ENCODE results near the gene CPNE7. TPM values are rescaled to one million over a fixed set of nuclear protein-coding genes. Genes with fewer than 3 reads are reported as not detected.

The CPNE7 gene
- total RNA-seq, 2 experiments from 2014 or later, result 8.5 to 9.5 TPM

DNA sequence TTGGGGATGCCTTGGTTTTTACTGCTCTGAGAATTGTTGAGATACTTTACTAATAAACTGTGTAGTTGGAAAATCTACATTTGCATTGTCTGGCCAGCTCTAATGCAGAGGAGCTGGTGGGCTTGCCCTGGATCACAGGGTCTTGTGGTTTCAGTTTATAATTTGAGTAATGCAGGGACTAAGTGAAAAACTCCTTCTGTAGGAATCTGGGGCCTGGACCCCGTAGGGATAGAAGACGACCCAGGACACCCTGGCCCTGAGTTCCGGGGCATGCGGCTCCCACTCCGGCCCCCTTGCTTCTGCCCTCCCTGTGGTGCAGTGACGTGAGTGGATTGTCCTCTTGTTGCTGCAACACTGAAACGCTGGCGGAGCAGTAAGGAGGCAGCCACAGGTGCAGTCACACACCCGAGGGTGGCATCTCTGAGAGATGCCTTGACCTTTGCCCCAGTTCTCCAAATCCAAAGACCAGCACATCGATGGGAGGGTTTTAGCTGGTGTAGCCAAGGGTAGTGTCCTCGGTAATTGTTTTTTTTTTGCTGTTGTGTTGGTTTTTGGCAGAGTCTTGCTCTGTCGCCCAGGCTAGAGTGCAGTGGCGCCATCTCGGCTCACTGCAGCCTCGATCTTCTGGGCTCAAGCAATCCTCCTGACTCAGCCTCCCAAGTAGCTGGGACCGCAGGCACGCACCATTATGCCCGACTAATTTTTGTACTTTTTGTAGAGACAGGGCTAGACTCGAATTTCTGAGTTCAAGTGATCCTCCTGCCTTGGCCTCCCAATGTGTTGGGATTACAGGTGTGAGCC, 17.7 kb upstream of the CPNE7 start:
- peaks cover 25% of the 10 kb centered on the region for H3K4me1 Mint-ChIP-seq (ENCODE audit: low read depth)
- no peak overlapping the region for H3K4me3 Mint-ChIP-seq
- CTCF ChIA-PET, result interaction anchor here (0.9 to 2.6 kb wide), 13 partner anchors 9 to 318 kb away, joined by 3 to 13 read pairs (median 3); partner anchors contain the start of gene SPG7
- TF ChIP-seq, protein P1, sequence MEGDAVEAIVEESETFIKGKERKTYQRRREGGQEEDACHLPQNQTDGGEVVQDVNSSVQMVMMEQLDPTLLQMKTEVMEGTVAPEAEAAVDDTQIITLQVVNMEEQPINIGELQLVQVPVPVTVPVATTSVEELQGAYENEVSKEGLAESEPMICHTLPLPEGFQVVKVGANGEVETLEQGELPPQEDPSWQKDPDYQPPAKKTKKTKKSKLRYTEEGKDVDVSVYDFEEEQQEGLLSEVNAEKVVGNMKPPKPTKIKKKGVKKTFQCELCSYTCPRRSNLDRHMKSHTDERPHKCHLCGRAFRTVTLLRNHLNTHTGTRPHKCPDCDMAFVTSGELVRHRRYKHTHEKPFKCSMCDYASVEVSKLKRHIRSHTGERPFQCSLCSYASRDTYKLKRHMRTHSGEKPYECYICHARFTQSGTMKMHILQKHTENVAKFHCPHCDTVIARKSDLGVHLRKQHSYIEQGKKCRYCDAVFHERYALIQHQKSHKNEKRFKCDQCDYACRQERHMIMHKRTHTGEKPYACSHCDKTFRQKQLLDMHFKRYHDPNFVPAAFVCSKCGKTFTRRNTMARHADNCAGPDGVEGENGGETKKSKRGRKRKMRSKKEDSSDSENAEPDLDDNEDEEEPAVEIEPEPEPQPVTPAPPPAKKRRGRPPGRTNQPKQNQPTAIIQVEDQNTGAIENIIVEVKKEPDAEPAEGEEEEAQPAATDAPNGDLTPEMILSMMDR (IDR thresholded peaks at IDR 0.05), result peak; percentile 11
- no peaks in the 10 kb centered on the region for H3K9me3 Mint-ChIP-seq
- intact Hi-C loops (cut with micrococcal nuclease), result no loop called here
- no peaks in the 10 kb centered on the region for H3K27me3 Mint-ChIP-seq
- ATAC-seq (no peak), DNase-seq (no peak)
- POLR2A ChIA-PET, result interaction anchor here (1.7 to 1.9 kb wide), 2 partner anchors 8 to 50 kb away, joined by 4 to 6 read pairs; partner anchors contain the start of gene SPG7
- H3K27ac Mint-ChIP-seq, result no peak overlapping the region
- peaks cover 32% of the 10 kb centered on the region for H3K36me3 Mint-ChIP-seq (ENCODE audit: low read depth)

DNA sequence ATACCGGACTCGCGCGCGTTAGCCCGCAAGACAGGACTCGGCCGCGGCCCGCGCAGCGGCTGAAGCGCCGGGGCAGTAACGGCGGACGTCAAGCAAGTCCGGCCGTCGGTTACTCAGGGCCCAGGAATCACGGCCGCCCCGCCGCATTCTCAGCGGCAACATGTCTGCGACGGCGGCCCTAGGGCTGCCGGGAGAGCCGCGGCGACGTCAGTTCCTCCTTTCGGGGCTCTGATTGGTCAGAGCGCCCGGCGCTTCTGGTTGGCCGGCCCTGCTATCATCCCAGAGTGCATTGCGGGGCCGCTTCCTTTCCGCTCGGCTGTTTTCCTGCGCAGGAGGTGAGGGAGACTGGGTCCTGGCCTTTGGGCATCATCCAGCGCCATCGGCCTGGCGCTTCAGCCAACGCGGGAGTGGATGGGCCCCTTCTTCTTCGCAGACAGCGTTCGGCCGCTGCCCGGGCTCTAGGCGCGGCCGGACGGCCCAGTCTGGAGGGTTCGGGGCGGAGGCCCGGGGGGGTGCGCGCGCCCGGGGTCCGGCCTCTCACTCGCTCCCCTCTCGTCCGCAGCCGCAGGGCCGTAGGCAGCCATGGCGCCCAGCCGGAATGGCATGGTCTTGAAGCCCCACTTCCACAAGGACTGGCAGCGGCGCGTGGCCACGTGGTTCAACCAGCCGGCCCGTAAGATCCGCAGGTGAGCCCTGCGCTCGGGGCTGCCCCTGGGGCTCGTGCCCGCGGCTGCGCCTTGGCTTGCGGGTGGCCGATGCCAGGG, 15.0 kb upstream of the CPNE7 start, which contains the start of gene RPL13:
Gene RPL13 (plus strand): TSS at position 305 of the 764 bp plus-strand sequence. CDS start 278 bp downstream, at position 583.
- peak; percentile 89 for ATAC-seq
- TF ChIP-seq, protein P1 (IDR thresholded peaks at IDR 0.05), result no peak
- peak within 1 kb of the TSS; percentile 94 for H3K27ac Mint-ChIP-seq
- peak; percentile 96 for DNase-seq
- no peaks in the 10 kb centered on the region for H3K27me3 Mint-ChIP-seq
- intact Hi-C loops (cut with micrococcal nuclease), result no loop called here
- H3K36me3 Mint-ChIP-seq (ENCODE audit: low read depth), result peaks cover 55% of the 10 kb centered on the region
- ChIA-PET CTCF (interaction anchor here (1.4 kb wide), 1 partner anchor 11 kb away, joined by 3 read pairs; no protein-coding TSS in a partner anchor), POLR2A (interaction anchor here (1.0 to 1.7 kb wide), 6 partner anchors 9 to 140 kb away, joined by 3 to 11 read pairs (median 5); partner anchors contain the start of gene SPG7)
- peaks cover 51% of the 10 kb centered on the region for H3K4me1 Mint-ChIP-seq (ENCODE audit: low read depth)
- H3K4me3 Mint-ChIP-seq, result peak within 1 kb of the TSS; percentile 91
- H3K9me3 Mint-ChIP-seq, result no peaks in the 10 kb centered on the region

- Mint-ChIP-seq H3K4me3 (peak overlapping the region; percentile 91), H3K4me1 (ENCODE audit: low read depth) (peaks cover 56% of the 10 kb centered on the region), H3K9me3 (no peaks in the 10 kb centered on the region), H3K36me3 (ENCODE audit: low read depth) (peaks cover 53% of the 10 kb centered on the region), H3K27ac (peak overlapping the region; percentile 90), H3K27me3 (no peaks in the 10 kb centered on the region)
- ATAC-seq (no peak), DNase-seq (no peak)
- ChIA-PET CTCF (no interaction called here), POLR2A (interaction anchor here (0.7 to 1.7 kb wide), 10 partner anchors 9 to 237 kb away, joined by 3 to 11 read pairs (median 4); partner anchors contain the start of genes CHMP1A and SPG7)
- TF ChIP-seq, protein P1 (IDR thresholded peaks at IDR 0.05), result no peak
- intact Hi-C loops (cut with micrococcal nuclease), result no loop called here
These were observed 14.2 kb upstream of the CPNE7 start for GRCh38 chr16:89561142-89561883.

DNA sequence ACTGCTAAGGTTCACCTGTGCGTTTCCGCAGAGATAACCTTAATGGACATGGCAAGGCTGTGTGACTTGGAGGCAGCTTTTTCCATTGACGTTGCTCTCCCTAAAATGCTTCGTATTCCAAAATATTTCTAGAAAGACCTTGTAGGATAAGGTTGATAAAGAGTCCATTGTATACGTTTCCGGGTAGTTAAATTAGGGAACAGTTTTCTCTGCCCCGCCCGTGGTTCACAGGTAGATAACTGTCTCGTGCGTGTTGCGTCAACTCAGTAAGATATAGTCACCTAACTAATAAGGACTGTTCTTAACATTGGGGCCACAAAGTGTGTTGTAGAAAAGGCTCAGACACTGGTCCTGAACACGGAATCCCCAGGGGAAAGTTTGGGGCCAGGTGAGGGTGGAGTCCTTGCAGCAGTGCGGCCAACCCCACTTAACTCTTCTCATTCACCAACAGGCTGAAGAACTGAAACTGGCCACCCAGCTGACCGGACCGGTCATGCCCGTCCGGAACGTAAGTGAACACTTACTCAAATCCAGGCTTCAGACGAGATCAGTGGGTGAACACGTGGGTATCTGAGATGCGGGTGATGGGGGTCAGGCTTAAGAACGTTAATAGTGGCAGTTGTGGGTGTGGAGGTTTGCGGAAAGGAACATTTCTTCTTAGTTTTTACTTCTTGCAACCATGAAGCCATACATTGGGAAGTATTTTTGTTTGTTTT, 13.5 kb upstream of the CPNE7 start:
- no peak for ATAC-seq

More for the DNA sequence above, 13.5 kb upstream of the CPNE7 start:
- H3K4me3 Mint-ChIP-seq, result peak overlapping the region; percentile 91
- H3K36me3 Mint-ChIP-seq (ENCODE audit: low read depth), result peaks cover 50% of the 10 kb centered on the region
- ChIA-PET POLR2A (interaction anchor here (0.6 to 1.7 kb wide), 10 partner anchors 8 to 358 kb away, joined by 3 to 11 read pairs (median 4); partner anchors contain the start of genes CHMP1A and SPG7), CTCF (no interaction called here)
- H3K4me1 Mint-ChIP-seq (ENCODE audit: low read depth), result peaks cover 51% of the 10 kb centered on the region
- TF ChIP-seq, protein P1 (IDR thresholded peaks at IDR 0.05), result no peak
- DNase-seq, result no peak
- H3K27me3 Mint-ChIP-seq, result no peaks in the 10 kb centered on the region
- no peaks in the 10 kb centered on the region for H3K9me3 Mint-ChIP-seq
- intact Hi-C loops (cut with micrococcal nuclease), result no loop called here
- peak overlapping the region; percentile 90 for H3K27ac Mint-ChIP-seq

Measured in activated CD8-positive, alpha-beta T cell treated with anti-CD3 and anti-CD28 coated beads for 36 hours (primary cell).